IPS DF 6.9 (cell line): ENCODE measurements around the gene WDR90.

Experiments used
- DNase-seq: peaks from one replicate; pipeline ENCODE4 v3.0.0-alpha.2; 2013; ENCODE audit warnings: low read depth, low spot score
- H3K27ac ChIP-seq: one replicate; pipeline ENCODE4 v1.5.1; 2013; ENCODE audit warnings: low read length, control low read depth
- H3K27me3 ChIP-seq: 2 replicates; pipeline ENCODE4 v1.6.1; 2013; ENCODE audit warnings: mild to moderate bottlenecking, low read length; ENCODE audit not compliant: control insufficient read depth, insufficient read depth
- H3K36me3 ChIP-seq: 2 replicates; pipeline ENCODE4 v1.6.1; 2013; ENCODE audit warnings: low read length; ENCODE audit not compliant: control insufficient read depth, insufficient read depth
- H3K4me1 ChIP-seq: 2 replicates; pipeline ENCODE4 v1.6.1; 2013; ENCODE audit warnings: low read length; ENCODE audit not compliant: control insufficient read depth, insufficient read depth
- H3K4me3 ChIP-seq: 2 replicates; pipeline ENCODE4 v1.5.1; 2013; ENCODE audit warnings: mild to moderate bottlenecking, low read length
- H3K9me3 ChIP-seq: 2 replicates; pipeline ENCODE4 v1.6.1; 2013; ENCODE audit warnings: low read length, inconsistent platforms; ENCODE audit not compliant: control insufficient read depth, insufficient read depth
- WGBS: extraction: QIAGEN DNeasy Blood & Tissue Kit; methylation state at CpG from one replicate; pipeline ENCODE4 v1.1.7; 2013; ENCODE audit warnings: mixed read lengths, missing lambda C conversion rate; ENCODE audit not compliant: insufficient read length, insufficient coverage; 5-methylcytosine and 5-hydroxymethylcytosine counted together

Gene WDR90

DNA sequence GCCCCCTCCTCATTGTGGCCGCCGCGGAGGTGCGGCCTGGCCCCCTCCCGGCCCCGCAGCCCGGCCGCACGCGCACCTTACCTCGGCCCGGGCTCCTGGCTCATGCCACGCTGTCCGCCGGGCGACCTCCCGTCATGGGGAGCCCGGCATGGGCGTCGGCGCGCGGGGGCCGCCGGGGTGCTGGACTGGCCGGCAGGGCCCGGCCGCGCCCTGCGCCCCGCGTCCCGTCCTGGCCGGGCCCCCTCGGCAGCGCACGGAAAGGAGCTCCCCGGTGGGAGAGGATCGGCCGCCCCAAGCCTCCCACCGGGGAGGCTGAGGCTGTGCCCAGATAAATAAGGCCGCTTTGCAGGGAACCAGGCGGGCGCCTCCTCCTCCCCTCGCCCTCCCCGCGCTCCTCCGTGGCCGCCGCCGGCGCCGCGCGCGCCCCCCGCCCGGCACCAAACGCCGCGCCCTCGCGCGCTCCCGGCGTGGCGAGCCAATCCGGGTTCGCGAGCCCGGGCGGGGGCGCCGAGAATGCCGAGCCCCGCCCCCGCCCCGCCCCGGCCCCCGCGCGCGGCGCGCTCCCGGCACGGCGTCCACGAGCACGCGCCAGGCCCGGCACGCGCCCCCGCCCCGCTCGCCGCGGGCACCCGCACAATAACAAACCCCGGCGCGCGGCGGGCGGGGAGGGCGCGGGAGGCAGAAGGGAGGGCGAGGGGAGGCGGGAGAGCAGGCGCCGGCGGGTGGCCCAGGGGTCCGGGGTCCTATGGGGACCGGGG lies 56.4 kb downstream of the WDR90 start, which contains the start of gene FBXL16:
TSS of gene FBXL16 (minus strand) at position 371 of the 758 bp plus-strand sequence. CDS start 8,396 bp downstream, outside the sequence.
- Histone ChIP-seq H3K36me3 (no peaks in the 10 kb centered on the region), H3K4me1 (peaks cover 6% of the 10 kb centered on the region; the same call in 1 of the 2 replicates), H3K9me3 (no peaks in the 10 kb centered on the region), H3K27ac (no peak within 1 kb of the TSS), H3K27me3 (peaks cover 58% of the 10 kb centered on the region), H3K4me3 (peak within 1 kb of the TSS; percentile 42; the same call in 1 of the 2 replicates)
- DNase-seq = no peak
- WGBS = no CpG with 5 or more reads among the region's 115 CpGs

DNA sequence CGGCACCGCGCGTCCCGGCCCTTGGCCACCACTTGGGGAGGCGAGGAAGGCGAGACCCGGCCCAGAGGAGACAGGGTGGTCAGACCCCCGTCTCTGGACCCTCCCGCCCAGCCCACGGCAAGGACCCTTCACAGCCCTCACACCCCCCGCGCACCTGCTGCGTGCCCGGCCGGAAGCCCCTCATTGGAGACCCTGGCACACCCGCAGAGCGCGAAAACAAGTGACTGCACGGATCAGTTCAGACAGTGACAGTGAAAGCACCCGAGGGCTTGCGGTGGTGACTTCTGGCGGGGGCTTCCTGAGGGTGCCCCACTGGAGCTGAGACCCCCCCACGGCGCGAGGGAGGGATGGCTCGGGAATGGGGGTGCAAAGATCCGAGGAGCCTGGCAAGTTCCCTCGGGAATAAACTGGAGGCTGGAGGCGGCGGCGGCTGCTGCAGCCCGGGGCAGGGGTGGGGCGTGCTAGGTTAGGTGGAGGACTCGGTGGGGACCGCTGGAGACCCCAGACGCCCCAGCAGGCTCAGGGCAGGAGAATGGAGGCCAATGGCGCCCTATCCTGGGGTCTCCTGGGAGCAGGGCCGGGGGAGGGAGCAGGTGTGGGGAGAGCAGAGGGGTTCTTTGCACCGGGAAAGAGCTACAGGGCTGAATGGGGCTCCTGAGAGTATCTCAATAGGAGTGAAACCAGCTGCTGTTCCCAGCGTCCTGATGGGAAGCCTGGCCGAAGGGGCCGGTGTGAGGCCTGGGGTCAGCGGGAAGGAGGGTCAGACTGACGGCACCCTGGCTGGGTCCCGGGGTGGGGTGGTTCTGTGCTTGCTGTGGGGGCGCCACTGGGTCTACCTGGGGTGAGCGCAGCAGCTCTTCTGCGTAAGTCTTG lies 57.3 kb downstream of the WDR90 start:
- no peak overlapping the region for H3K27ac ChIP-seq
- H3K4me1 ChIP-seq = peaks cover 6% of the 10 kb centered on the region; the same call in 1 of the 2 replicates
- no peaks in the 10 kb centered on the region for H3K36me3 ChIP-seq
- WGBS = no CpG with 5 or more reads among the region's 49 CpGs
- peak overlapping the region; percentile 42; the same call in 1 of the 2 replicates for H3K4me3 ChIP-seq
- DNase-seq = no peak
- H3K27me3 ChIP-seq = peaks cover 53% of the 10 kb centered on the region
- no peaks in the 10 kb centered on the region for H3K9me3 ChIP-seq

DNA sequence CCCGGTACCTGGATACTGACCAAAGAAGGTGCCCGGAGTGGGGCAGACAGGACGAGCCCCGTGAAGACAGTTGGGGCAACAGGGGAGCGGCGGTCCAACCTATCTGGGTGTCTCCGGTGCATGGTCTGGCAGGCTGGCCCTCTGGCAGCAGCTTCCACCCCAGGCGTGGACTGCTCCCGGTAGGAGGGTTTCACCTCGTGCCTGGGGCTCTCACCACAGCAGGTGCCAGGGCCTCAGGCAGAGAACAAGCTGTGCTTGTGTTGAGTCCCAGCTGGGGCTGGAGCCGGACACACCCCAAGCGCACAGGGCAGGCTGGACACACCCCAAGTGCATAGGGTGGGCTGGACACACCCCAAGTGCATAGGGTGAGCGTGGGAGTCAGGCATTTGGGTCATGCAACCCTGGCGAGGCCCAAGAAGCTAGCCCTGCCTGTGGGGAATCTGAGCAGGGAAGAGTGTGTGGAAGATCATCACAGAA lies 57.9 kb downstream of the WDR90 start:
- H3K4me1 ChIP-seq = peaks cover 6% of the 10 kb centered on the region; the same call in 1 of the 2 replicates
- no peaks in the 10 kb centered on the region for H3K36me3 ChIP-seq
- H3K27me3 ChIP-seq = peaks cover 46% of the 10 kb centered on the region
- no peak overlapping the region for H3K27ac ChIP-seq
- WGBS = no CpG with 5 or more reads among the region's 14 CpGs
- no peak for DNase-seq
- H3K4me3 ChIP-seq = no peak overlapping the region; the same call in 1 of the 2 replicates
- no peaks in the 10 kb centered on the region for H3K9me3 ChIP-seq

DNA sequence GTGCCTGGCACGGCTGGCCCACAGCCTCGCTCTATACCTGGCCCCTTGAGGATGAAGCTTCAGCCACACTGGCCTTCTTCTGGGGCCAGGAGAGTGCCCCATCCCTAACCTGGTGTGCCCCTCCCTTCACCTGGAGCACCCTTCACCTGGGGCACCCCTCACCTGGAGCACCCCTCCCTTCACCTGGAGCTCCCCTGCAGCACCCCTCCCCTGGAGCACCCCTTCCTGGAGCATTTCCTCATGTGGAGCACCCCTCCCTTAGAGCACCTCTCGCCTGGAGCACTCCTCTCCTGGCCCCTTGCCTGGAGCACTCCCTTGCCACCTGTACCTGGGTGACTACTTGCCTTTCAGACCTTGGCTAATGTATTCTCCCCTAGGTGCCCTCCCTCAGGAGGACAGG lies 58.9 kb downstream of the WDR90 start:
- no peak overlapping the region for H3K4me3 ChIP-seq
- H3K27me3 ChIP-seq = peaks cover 38% of the 10 kb centered on the region
- H3K9me3 ChIP-seq = no peaks in the 10 kb centered on the region
- H3K36me3 ChIP-seq = no peaks in the 10 kb centered on the region
- DNase-seq = no peak
- H3K4me1 ChIP-seq = peaks cover 6% of the 10 kb centered on the region; the same call in 1 of the 2 replicates
- H3K27ac ChIP-seq = no peak overlapping the region
- WGBS = no CpG with 5 or more reads among the region's 3 CpGs

DNA sequence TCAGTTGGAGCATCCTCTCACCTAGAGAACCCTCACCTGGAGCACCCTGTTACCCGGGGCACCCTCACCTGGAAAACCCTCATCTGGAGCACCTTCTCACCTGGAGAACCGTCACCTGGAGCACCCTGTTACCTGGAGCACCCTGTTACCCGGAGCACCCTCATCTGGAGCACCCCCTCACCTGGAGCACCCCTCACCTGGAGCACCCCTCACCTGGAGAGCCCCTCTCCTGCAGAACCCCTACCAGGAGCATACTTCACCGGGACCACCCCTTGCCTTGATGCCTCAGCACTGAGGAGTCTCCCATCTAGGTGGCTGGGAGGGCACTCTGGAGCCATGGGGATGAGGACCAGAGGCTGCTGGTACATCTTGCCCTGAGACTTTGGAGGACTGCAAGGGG lies 59.8 kb downstream of the WDR90 start:
- Histone ChIP-seq H3K9me3 (no peaks in the 10 kb centered on the region), H3K27ac (no peak overlapping the region), H3K36me3 (no peaks in the 10 kb centered on the region), H3K27me3 (peaks cover 30% of the 10 kb centered on the region), H3K4me3 (no peak overlapping the region), H3K4me1 (peaks cover 6% of the 10 kb centered on the region; the same call in 1 of the 2 replicates)
- no peak for DNase-seq
- WGBS = no CpG with 5 or more reads among the region's 4 CpGs

DNA sequence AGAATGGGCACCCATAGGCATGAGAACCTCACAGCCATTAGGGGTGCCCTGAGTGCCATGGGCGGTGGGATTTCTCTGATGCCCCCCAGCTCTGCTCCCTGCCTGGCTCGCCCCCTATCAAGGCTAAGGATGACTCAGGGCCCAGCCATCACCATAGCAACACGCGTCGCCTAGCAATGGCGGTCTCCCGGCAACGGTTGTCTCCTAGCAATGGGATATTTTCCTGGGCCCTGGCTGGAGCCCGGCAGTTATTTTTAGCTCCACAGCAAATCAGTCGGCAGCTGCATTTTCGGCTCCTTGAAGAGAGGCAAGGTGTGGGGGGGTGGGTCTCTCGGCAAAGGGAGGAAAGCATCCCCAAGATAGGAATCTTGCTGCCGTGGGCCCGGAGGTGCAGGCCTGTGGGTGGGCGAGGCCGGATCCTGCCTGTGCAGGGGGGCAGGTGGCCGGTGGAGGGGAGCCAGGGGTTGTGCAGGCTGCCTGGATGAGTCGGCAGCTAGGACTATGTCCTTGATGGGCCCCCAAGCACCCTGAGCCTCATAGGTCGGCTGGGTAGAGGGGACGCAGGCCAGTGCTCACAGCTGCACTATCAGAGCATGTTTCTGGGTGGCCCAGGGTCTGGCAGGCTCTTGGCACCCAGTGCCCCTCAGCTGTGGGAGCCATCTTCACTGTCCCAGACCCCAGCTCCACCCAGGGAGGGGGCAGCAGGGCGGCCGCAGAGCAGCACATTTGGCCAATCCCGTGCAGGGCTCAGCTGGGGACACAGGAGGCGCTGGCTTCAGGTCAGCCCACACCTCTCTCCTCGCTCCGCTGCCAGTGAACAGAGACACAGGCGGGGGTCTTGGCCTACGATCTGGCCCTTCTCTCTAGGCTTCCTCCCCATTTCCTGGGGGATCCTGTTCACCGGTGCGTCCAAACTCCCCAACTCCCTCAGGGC lies 60.7 kb downstream of the WDR90 start:
- H3K9me3 ChIP-seq = no peaks in the 10 kb centered on the region
- no CpG with 5 or more reads among the region's 30 CpGs for WGBS
- peaks cover 21% of the 10 kb centered on the region for H3K27me3 ChIP-seq
- H3K36me3 ChIP-seq = no peaks in the 10 kb centered on the region; the same call in 1 of the 2 replicates
- H3K4me3 ChIP-seq = no peak overlapping the region
- no peak for DNase-seq
- no peak overlapping the region for H3K27ac ChIP-seq
- peaks cover 6% of the 10 kb centered on the region; the same call in 1 of the 2 replicates for H3K4me1 ChIP-seq

DNA sequence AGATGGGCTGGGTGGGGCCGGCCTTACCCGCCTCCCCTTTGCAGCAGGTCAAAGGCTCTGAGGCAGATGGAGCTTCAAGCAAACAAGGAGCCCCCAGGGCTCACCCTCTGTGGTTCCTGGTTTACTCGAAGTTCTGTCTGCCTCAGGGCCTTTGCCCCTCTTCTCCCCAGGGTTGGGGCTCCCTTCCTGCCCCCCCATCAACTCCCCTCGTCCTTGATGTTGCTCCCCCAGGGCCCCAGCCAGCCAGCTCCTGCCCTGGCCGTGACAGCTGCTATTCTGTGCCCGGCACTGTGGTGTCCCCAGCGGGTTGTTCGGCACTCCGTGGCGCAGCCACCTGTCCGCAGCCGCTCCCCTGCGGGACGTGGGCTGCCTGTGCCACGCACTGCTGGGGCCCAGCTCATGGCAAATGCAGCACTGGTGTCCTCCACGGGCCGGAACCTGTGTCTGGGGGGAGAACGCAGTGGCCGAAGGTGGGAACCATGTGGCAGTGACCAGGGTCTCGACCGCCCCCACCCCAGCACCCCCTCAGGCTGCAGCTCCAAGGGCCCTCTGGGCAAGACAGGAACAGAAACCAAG lies 61.4 kb downstream of the WDR90 start:
- peaks cover 6% of the 10 kb centered on the region; the same call in 1 of the 2 replicates for H3K4me1 ChIP-seq
- no peak for DNase-seq
- no peaks in the 10 kb centered on the region; the same call in 1 of the 2 replicates for H3K36me3 ChIP-seq
- peaks cover 19% of the 10 kb centered on the region for H3K27me3 ChIP-seq
- no peak overlapping the region for H3K27ac ChIP-seq
- WGBS = no CpG with 5 or more reads among the region's 21 CpGs
- no peak overlapping the region for H3K4me3 ChIP-seq
- H3K9me3 ChIP-seq = no peaks in the 10 kb centered on the region

DNA sequence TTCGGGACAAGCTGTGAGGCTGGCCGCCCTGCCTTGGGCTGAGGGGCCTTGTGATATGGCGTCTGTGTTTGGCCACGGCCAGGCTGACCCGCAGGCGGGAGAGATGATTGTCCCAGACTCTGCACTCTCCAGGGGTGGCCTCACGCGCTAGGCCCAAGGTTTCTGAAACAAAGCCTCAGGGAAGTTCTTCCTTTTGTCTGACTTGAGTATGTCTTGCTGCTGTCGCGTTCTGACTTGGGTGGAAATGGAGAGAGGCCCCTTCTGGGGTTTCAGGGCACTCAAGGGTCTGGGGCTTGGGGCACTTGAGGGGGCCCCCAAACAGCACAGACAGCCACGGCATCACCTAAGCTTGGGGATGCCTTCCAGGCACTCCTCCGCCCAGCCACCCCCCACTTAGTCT lies 61.9 kb downstream of the WDR90 start:
- peaks cover 21% of the 10 kb centered on the region for H3K27me3 ChIP-seq
- WGBS = no CpG with 5 or more reads among the region's 12 CpGs

DNA sequence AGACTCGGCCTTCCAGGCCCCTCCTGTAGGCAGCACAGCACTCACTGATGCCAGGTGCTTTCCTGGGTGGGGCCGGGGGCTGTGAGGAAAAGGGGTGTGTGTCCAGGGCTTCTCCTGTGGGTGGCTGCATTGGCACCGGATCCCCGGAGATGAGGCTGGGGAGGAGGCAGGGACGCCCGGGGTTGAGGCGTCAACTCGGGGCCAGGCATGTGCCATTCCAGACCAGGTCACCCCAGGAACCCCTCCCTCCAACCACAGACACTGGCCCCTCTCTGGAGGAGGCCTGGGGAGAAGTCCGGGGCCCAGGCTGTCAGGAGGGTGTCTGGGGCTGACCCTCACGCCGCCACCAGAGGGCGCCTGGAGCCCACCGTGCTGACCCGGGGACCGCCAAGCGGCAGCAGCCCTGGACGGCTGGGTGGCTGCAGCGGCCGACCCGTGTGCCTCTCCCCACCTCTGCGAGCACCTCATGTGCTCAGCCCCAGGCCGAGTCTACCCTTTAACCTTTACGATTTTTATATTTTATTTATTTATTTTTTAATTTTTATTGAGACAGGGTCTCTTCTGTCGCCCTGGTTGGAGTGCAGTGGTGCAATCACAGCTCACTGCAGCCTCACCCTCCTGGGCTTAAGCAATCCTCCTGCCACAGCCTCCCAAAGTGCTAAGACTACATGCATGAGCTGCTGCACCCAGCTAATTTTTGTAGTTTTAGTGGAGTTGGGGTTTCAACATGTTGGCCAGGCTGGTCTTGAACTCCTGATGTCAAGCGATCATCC lies 62.6 kb downstream of the WDR90 start:
- WGBS = no CpG with 5 or more reads among the region's 25 CpGs
- Histone ChIP-seq H3K27ac (no peak overlapping the region), H3K4me3 (no peak overlapping the region), H3K27me3 (peaks cover 19% of the 10 kb centered on the region), H3K9me3 (no peaks in the 10 kb centered on the region), H3K4me1 (peaks cover 11% of the 10 kb centered on the region), H3K36me3 (no peaks in the 10 kb centered on the region; the same call in 1 of the 2 replicates)
- no peak for DNase-seq

More for the DNA sequence above, 61.9 kb downstream of the WDR90 start:
- Histone ChIP-seq H3K36me3 (no peaks in the 10 kb centered on the region; the same call in 1 of the 2 replicates), H3K27ac (no peak overlapping the region), H3K4me1 (peaks cover 10% of the 10 kb centered on the region), H3K4me3 (no peak overlapping the region), H3K9me3 (no peaks in the 10 kb centered on the region)
- DNase-seq = no peak
